ENCODE results near the gene TMEM175. TPM values are rescaled to one million over a fixed set of nuclear protein-coding genes. Genes with fewer than 3 reads are reported as not detected.

Gene TMEM175
- total and polyA plus RNA-seq, 4 donors: 23.7 to 43.7 (median 27.4) TPM

DNA sequence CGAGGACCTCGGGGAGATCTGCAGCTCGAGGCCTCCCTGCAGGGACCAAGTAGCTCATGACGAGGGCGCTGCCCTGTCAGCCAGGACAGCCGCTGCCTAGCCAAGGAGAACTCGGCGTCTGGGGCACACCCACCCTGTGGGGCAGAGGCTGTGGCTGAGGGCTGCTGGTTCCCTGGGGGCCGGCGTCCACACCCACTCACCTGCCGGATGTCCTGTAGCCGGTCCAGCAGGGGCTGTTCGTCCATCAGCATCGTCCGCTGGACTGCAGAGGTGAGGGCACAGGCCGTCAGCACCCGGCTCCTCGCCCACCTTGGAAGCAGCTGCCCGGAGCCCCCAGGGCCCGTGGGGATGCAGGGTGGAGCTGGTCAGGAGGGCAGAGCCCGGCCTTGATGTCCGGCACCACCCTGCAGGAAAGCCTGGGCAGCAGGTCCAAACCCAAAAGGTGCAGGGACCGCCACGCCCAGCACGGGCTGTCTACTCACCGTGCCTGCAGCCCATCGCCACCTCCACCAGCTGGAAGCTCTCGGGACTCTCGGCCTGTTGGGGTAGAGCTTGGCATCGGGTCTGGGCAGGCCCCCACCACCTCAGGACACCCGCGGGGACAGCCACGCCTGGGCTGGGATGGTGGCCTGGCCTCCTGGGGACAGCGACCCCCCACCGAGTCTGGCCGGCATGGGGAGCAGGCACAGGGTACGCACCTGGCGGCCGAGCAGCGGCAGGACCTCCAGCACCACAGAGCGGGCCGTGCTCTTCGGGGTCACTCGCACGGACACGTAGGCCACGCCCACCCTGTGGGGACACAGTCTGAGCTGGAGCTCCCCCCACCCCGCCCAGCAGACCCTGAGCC lies 34.2 kb downstream of the TMEM175 start:
- Histone ChIP-seq H3K27ac (ENCODE audit: low read depth in 1 of 2, low read length in 1 of 2) (no peak overlapping the region), H3K4me1 (ENCODE audit: control insufficient read depth in 5 of 5, insufficient read depth in 5 of 5, low read length in 5 of 5) (peaks cover 0 to 4% (median 0%) of the 10 kb centered on the region in 5 donors), H3K9ac (ENCODE audit: insufficient read depth in 1 of 2, low read length in 2 of 2) (no peak overlapping the region), H3K4me3 (no peak overlapping the region), H3K36me3 (ENCODE audit: control insufficient read depth in 4 of 4, insufficient read depth in 4 of 4, low read length in 4 of 4) (peaks cover 0 to 51% (median 0%) of the 10 kb centered on the region in 4 donors), H3K27me3 (ENCODE audit: control insufficient read depth in 3 of 3, insufficient read depth in 3 of 3, low read length in 2 of 3) (peaks cover 0 to 9% (median 0%) of the 10 kb centered on the region in 3 donors), H3K9me3 (ENCODE audit: control insufficient read depth in 4 of 4, insufficient read depth in 3 of 4, low read length in 3 of 4) (no peaks in the 10 kb centered on the region)
- ATAC-seq (ENCODE audit: insufficient read depth, low FRiP score): no peak
- WGBS, 2 donors: 92 to 93% methylated on average over 45 to 48 of the region's 48 CpGs
- TF ChIP-seq CTCF (IDR thresholded peaks at IDR 0.05; ENCODE audit: control extremely low read depth, extremely low read depth): no peak
- no peak for DNase-seq

DNA sequence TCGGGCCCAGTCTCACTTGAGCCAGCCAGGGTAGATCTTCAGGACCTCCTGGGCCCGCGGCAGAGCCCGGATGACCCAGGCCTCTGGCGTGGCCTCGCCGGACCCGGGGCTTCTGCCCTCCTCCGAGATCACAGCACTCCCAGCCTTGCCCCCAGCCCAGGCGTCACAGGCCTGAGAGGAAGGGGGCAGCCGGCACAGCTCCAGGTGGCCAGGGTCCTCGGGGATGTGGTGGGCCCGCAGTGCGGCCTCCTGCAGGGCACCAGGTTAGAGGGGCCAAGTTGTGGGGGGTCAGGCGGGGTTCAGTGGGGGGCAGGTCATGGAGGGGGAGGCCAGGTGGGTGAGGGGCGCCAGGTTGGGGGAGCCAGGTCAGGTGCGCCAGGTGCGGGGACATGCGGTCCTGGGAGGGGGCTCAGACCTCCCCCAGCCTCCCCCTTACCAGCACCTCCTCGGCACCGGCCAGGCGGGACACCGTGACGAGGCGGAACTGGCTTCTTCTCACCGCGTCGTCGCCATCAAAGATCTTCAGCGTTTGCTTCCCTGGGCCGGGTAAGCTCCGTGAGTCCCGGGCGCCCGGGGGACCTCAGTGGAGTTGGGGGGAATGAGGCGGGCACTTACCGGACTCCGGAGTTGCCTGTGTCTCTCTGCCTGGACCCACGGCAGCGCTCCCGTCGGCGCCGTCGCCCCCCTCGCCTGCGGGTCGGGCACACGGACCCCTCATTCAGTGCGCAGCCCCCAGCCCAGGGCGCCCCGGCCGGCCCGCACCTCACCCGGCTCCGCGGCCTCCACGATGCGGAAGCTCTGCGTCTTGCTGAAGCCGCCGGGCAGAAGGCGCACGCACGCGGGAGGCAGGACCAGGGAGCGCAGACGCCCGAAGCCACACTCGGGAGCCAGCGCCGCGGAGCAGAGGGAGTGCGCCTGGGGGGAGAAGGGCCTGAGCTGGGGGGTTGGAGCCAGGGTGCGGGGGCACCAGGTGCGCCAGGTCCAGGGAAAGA lies 35.1 kb downstream of the TMEM175 start:
- DNase-seq: peak in 1 of 3 donors; percentile 15
- TF ChIP-seq CTCF (IDR thresholded peaks at IDR 0.05; ENCODE audit: control extremely low read depth, extremely low read depth): no peak
- no peak overlapping the region for H3K4me3 ChIP-seq
- WGBS, 2 donors: 58 to 62% methylated on average over 65 to 76 of the region's 76 CpGs
- peaks cover 0 to 41% (median 0%) of the 10 kb centered on the region in 4 donors for H3K36me3 ChIP-seq (ENCODE audit: control insufficient read depth in 4 of 4, insufficient read depth in 4 of 4, low read length in 4 of 4)
- peaks cover 0 to 9% (median 0%) of the 10 kb centered on the region in 3 donors for H3K27me3 ChIP-seq (ENCODE audit: control insufficient read depth in 3 of 3, insufficient read depth in 3 of 3, low read length in 2 of 3)
- no peaks in the 10 kb centered on the region for H3K9me3 ChIP-seq (ENCODE audit: control insufficient read depth in 4 of 4, insufficient read depth in 3 of 4, low read length in 3 of 4)
- no peak for ATAC-seq (ENCODE audit: insufficient read depth, low FRiP score)
- H3K4me1 ChIP-seq (ENCODE audit: control insufficient read depth in 5 of 5, insufficient read depth in 5 of 5, low read length in 5 of 5): peaks cover 2 to 13% (median 5%) of the 10 kb centered on the region in 5 donors
- no peak overlapping the region for H3K9ac ChIP-seq (ENCODE audit: insufficient read depth in 1 of 2, low read length in 2 of 2)
- no peak overlapping the region for H3K27ac ChIP-seq (ENCODE audit: low read depth in 1 of 2, low read length in 1 of 2)

GRCh38 chr4:968221-968620 lies 36.0 kb downstream of the TMEM175 start:
- TF ChIP-seq CTCF (IDR thresholded peaks at IDR 0.05; ENCODE audit: control extremely low read depth, extremely low read depth): no peak
- peaks cover 0 to 36% (median 0%) of the 10 kb centered on the region in 4 donors for H3K36me3 ChIP-seq (ENCODE audit: control insufficient read depth in 4 of 4, insufficient read depth in 4 of 4, low read length in 4 of 4)
- no peak for ATAC-seq (ENCODE audit: insufficient read depth, low FRiP score)
- no peak overlapping the region for H3K27ac ChIP-seq (ENCODE audit: low read depth in 1 of 2, low read length in 1 of 2)
- peaks cover 3 to 15% (median 5%) of the 10 kb centered on the region in 5 donors for H3K4me1 ChIP-seq (ENCODE audit: control insufficient read depth in 5 of 5, insufficient read depth in 5 of 5, low read length in 5 of 5)
- WGBS, 2 donors: 33 to 44% methylated on average over 18 to 24 of the region's 24 CpGs
- no peaks in the 10 kb centered on the region for H3K9me3 ChIP-seq (ENCODE audit: control insufficient read depth in 4 of 4, insufficient read depth in 3 of 4, low read length in 3 of 4)
- no peak for DNase-seq
- no peak overlapping the region for H3K4me3 ChIP-seq
- H3K27me3 ChIP-seq (ENCODE audit: control insufficient read depth in 3 of 3, insufficient read depth in 3 of 3, low read length in 2 of 3): peaks cover 0 to 9% (median 0%) of the 10 kb centered on the region in 3 donors
- no peak overlapping the region for H3K9ac ChIP-seq (ENCODE audit: insufficient read depth in 1 of 2, low read length in 2 of 2)
